Measurements from ENCODE around the gene KIFC3. TPM values are rescaled to one million over a fixed set of nuclear protein-coding genes. Genes with fewer than 3 reads are reported as not detected.

The KIFC3 gene
- total RNA-seq, 1 donor from 2014 or later = 96.9 TPM

- Histone ChIP-seq H3K9ac (ENCODE audit: low read length) (no peak overlapping the region), H3K9me3 (ENCODE audit: insufficient read depth, low read depth, low read length) (no peaks in the 10 kb centered on the region), H3K27me3 (ENCODE audit: insufficient read depth, low read length) (no peaks in the 10 kb centered on the region), H3K27ac (ENCODE audit: low read depth, low read length) (no peak overlapping the region), H3K36me3 (ENCODE audit: insufficient read depth, low read length) (no peaks in the 10 kb centered on the region), H3K79me2 (ENCODE audit: insufficient read depth, low read length) (no peaks in the 10 kb centered on the region), H3K4me2 (ENCODE audit: low read length) (no peak overlapping the region), H4K20me1 (ENCODE audit: insufficient read depth, low read length) (peaks cover 17% of the 10 kb centered on the region), H2AFZ (ENCODE audit: low read depth, low read length) (no peak overlapping the region), H3K4me1 (ENCODE audit: insufficient read depth, low read length) (no peaks in the 10 kb centered on the region), H3K4me3 (ENCODE audit: insufficient read depth, low read depth, low read length) (no peak overlapping the region)
- FAIRE-seq (no peak), DNase-seq (ENCODE audit: low read depth) (no peak)
- H3K27ac Mint-ChIP-seq (ENCODE audit: unreplicated experiment) = no peak overlapping the region
- peaks cover 11% of the 10 kb centered on the region for H3K4me1 Mint-ChIP-seq (ENCODE audit: low read depth, unreplicated experiment)
- H3K27me3 Mint-ChIP-seq (ENCODE audit: low read depth, unreplicated experiment) = no peaks in the 10 kb centered on the region
- no peak for TF ChIP-seq EZH2 (IDR thresholded peaks at IDR 0.05; ENCODE audit: insufficient read depth, low read length)
- TF ChIP-seq, protein P1, sequence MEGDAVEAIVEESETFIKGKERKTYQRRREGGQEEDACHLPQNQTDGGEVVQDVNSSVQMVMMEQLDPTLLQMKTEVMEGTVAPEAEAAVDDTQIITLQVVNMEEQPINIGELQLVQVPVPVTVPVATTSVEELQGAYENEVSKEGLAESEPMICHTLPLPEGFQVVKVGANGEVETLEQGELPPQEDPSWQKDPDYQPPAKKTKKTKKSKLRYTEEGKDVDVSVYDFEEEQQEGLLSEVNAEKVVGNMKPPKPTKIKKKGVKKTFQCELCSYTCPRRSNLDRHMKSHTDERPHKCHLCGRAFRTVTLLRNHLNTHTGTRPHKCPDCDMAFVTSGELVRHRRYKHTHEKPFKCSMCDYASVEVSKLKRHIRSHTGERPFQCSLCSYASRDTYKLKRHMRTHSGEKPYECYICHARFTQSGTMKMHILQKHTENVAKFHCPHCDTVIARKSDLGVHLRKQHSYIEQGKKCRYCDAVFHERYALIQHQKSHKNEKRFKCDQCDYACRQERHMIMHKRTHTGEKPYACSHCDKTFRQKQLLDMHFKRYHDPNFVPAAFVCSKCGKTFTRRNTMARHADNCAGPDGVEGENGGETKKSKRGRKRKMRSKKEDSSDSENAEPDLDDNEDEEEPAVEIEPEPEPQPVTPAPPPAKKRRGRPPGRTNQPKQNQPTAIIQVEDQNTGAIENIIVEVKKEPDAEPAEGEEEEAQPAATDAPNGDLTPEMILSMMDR (IDR thresholded peaks at IDR 0.05; ENCODE audit: insufficient read depth, low read depth, low read length) = no peak
- no peaks in the 10 kb centered on the region for H3K9me3 Mint-ChIP-seq (ENCODE audit: unreplicated experiment)
- no peak overlapping the region for H3K4me3 Mint-ChIP-seq (ENCODE audit: unreplicated experiment)
- peaks cover 14% of the 10 kb centered on the region for H3K36me3 Mint-ChIP-seq (ENCODE audit: low read depth, unreplicated experiment)
These were observed 45.6 kb downstream of the KIFC3 start for GRCh38 chr16:57756424-57757325.

DNA sequence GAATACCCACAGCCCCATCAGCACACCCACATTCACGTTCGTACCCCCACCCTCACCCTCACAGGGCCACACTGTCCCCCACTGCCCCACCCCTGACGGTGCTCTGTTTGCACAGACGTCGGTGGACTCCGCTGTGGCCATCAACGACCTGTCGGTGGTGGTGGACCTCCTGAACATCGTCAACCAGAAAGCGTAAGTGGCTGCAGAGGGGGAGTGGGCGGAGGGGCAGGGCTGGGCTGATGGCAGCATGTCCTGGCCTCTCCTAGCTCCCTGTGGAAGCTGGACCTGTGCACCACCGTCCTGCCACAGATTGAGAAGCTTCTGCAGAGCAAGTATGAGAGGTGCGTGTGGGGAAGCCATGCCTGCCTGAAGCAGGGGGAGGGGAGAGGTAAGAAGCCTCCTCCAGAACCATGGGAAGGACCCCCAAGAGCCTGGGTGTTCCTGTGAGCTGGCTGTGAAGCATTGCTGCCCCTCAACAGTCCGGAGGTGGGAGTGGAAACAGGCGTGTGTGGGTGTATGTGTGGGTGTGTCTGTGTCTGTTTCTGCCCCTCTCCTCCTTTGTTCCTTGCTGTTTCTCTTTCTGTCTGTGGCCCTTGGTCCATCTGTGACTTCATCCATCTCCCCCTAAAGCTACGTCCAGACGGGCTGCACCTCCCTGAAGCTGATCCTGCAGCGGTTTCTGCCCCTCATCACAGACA lies 46.4 kb downstream of the KIFC3 start:
- H3K4me3 Mint-ChIP-seq (ENCODE audit: unreplicated experiment) = peak overlapping the region; percentile 40
- H3K27me3 Mint-ChIP-seq (ENCODE audit: low read depth, unreplicated experiment) = no peaks in the 10 kb centered on the region
- no peak for DNase-seq (ENCODE audit: low read depth)
- no peaks in the 10 kb centered on the region for H3K9me3 ChIP-seq (ENCODE audit: insufficient read depth, low read depth, low read length)
- no peaks in the 10 kb centered on the region for H3K9me3 Mint-ChIP-seq (ENCODE audit: unreplicated experiment)
- peaks cover 17% of the 10 kb centered on the region for H4K20me1 ChIP-seq (ENCODE audit: insufficient read depth, low read length)
- no peak overlapping the region for H3K4me3 ChIP-seq (ENCODE audit: insufficient read depth, low read depth, low read length)
- H3K4me1 ChIP-seq (ENCODE audit: insufficient read depth, low read length) = no peaks in the 10 kb centered on the region
- H3K79me2 ChIP-seq (ENCODE audit: insufficient read depth, low read length) = no peaks in the 10 kb centered on the region
- peaks cover 8% of the 10 kb centered on the region for H3K4me1 Mint-ChIP-seq (ENCODE audit: low read depth, unreplicated experiment)
- H3K27ac ChIP-seq (ENCODE audit: low read depth, low read length) = no peak overlapping the region
- H3K36me3 ChIP-seq (ENCODE audit: insufficient read depth, low read length) = no peaks in the 10 kb centered on the region
- H3K36me3 Mint-ChIP-seq (ENCODE audit: low read depth, unreplicated experiment) = peaks cover 14% of the 10 kb centered on the region
- no peak overlapping the region for H2AFZ ChIP-seq (ENCODE audit: low read depth, low read length)
- no peak for FAIRE-seq
- no peak overlapping the region for H3K27ac Mint-ChIP-seq (ENCODE audit: unreplicated experiment)
- H3K27me3 ChIP-seq (ENCODE audit: insufficient read depth, low read length) = no peaks in the 10 kb centered on the region
- H3K9ac ChIP-seq (ENCODE audit: low read length) = no peak overlapping the region
- TF ChIP-seq, protein P1 (IDR thresholded peaks at IDR 0.05; ENCODE audit: insufficient read depth, low read depth, low read length) = no peak
- TF ChIP-seq EZH2 (IDR thresholded peaks at IDR 0.05; ENCODE audit: insufficient read depth, low read length) = no peak
- H3K4me2 ChIP-seq (ENCODE audit: low read length) = no peak overlapping the region
